Measurements from ENCODE around the gene ATG9A.

ATG9A gene

DNA sequence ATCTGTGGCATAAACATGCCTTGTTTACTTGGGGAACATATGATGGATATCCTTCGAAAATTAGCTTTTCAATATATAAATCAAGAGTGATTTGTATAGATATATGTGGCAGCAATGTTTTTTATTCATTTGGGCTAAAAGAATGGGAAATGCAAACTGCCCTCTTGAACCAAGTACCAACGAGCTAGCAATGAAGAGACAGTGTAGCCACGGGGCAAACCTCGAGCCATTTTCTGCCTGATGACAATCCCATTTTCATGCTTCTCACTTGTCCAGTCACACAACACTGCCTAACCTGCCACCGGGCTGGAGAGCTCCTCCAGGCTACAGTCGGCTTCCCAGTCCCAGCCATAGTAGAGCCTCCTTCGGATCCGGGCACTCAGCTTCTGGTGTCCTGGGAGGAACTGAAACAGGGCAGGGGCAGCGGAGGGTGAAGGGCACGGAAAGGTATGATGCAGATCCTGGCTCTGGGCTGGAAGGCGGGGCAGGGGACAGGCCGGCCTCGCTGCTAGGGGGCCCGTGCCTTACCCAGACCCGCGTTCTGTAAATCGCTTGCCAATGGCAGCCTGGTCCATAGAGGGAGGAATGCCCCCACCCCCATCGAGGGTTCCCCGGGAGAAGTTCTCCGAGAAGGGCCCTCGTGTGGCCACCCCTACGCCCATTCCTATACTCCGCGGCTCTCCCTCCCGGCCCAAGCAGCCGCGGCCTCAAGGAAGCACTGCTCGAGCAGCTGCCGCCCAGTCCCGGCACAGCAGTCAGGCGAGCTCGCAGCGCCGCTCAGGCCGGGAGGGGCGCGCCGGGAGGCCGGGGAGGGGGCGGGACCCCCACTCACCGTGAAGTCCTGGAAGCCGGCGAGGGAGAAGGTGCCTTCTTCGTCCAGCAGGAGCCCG, 53.3 kb downstream of the ATG9A start:
- DNase-seq = no peak

- DNase-seq = no peak
Measured at GRCh38 chr2:219175486-219175885, 54.0 kb downstream of the ATG9A start.

DNA sequence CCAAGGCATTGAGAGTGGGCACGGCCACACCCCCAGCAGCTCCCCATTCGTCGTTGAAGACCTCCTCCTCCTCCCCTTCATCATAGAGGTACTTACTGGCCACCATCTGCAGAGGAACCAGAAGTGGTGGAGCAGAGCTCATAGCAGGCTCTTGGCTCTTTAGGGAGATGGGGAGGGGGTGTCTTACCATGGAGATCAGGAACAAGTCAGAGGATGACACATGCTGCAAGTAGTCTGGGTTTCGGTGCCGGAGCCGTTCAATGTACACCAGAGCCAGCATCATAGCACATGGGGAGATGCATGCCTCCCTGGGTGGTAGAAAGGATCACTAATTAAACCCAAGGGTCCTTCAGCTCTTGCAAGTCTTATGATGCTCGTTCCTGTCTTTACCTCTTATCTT, 54.6 kb downstream of the ATG9A start:
- DNase-seq = no peak

DNA sequence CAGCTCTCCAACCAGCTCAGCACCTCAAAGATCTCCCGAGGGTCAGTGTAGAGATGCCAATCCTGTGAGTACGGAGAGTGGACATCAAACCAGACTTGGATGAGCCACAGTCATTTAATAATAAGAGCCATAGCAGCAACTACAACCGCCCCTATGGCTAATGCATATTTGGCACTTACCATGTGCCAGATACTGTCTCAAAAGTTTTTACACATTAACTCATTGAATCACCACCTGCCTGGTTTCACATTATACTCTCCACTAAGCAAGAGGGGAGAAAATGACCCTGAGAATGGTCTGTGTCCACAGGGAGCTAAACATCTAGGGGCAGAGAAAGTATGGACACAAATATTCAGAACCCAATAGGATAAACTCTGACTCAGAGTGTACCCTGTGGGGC, 55.3 kb downstream of the ATG9A start:
- no peak for DNase-seq

DNA sequence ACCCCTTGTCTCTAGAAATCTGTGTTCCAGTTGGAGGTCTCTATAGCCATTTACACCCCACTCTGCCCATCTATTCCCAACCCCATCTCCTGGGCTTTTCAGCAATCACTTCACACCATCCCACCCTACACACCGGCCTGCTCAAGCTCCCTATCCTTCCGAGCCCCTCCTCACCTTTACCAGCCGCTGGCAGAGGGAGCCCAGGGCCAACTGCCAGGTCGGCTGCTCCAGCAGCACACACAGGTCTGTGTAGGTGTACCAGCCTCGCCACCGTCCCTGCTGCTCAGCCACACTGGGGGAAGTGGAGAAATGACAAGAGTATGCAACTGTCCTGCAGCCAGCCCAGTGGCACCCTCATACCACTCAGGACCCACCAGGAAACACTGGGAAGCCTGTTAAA, 56.3 kb downstream of the ATG9A start:
- DNase-seq = no peak

GRCh38 chr2:219172231-219173154, 56.9 kb downstream of the ATG9A start:
- DNase-seq = no peak

GRCh38 chr2:219171231-219171651, 58.2 kb downstream of the ATG9A start:
- peak; percentile 60 for DNase-seq

DNA sequence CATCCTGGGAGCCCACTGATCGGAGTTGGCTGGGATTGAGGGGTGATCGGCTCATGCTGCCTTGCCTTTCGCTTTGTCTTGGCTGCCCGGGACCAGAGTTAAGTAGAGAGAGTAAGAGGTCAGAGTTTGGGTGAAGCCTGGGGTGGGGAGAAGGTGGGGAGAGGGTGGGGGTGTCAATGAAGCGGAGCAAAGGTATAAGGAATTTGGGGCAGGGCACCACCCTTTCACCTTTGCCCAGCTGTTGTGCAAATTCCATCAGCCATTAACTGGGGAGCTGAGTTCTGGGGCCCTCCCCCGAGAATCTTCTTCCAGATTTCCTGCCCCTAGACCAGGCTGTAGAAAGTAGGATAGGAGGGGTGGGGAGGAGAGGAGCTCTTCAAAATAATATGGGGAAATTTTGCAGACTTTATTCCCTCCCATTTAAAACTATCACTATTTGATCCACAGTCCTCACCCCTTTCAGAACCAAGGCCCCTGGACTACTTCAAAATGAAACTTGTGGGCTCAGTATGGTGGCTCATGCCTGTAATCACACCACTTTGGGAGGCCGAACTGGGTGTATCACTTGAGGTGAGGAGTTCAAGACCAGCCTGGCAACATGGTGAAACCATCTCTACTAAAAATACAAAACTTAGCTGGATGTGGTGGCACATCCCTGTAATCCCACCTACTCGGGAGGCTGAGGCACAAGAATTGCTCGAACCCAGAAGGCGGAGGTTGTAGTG, 59.3 kb downstream of the ATG9A start, which contains the start of gene SLC23A3:
SLC23A3 (minus strand) TSS at position 100 of the 725 bp plus-strand sequence; CDS start at position 55, 45 bp downstream.
- no peak for DNase-seq
